ENCODE results near the gene SLC10A7. TPM values are rescaled to one million over a fixed set of nuclear protein-coding genes. Genes with fewer than 3 reads are reported as not detected.

SLC10A7 gene
- total and polyA plus RNA-seq, 10 of the 15 experiments (the other 5 are each of a cell fraction or from before 2014, with no cell fraction given) = 4.6 to 23.7 (median 15.6) TPM

DNA sequence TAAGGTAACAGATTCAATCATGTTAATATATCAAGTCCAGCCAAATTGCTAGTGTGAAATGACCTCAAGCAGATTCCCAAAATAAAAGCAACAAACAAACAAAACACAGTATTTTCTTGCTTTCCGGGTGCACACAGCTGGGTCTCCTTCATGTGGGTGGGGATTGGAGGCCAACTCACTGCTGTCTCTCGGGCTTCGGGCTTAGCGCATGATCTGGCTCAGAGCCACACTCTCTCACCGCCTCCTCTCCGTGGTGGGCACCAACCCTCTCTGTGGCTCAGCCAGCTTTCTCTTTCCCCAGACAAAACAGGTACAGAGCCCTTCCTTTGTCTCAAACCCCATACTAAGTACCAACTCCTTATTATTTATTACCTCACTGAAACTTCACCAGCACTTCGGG is 310.3 kb downstream of the SLC10A7 start (continued):
- TF ChIP-seq, protein P1, sequence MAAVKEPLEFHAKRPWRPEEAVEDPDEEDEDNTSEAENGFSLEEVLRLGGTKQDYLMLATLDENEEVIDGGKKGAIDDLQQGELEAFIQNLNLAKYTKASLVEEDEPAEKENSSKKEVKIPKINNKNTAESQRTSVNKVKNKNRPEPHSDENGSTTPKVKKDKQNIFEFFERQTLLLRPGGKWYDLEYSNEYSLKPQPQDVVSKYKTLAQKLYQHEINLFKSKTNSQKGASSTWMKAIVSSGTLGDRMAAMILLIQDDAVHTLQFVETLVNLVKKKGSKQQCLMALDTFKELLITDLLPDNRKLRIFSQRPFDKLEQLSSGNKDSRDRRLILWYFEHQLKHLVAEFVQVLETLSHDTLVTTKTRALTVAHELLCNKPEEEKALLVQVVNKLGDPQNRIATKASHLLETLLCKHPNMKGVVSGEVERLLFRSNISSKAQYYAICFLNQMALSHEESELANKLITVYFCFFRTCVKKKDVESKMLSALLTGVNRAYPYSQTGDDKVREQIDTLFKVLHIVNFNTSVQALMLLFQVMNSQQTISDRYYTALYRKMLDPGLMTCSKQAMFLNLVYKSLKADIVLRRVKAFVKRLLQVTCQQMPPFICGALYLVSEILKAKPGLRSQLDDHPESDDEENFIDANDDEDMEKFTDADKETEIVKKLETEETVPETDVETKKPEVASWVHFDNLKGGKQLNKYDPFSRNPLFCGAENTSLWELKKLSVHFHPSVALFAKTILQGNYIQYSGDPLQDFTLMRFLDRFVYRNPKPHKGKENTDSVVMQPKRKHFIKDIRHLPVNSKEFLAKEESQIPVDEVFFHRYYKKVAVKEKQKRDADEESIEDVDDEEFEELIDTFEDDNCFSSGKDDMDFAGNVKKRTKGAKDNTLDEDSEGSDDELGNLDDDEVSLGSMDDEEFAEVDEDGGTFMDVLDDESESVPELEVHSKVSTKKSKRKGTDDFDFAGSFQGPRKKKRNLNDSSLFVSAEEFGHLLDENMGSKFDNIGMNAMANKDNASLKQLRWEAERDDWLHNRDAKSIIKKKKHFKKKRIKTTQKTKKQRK (IDR thresholded peaks at IDR 0.05; ENCODE audit: low read depth, low read length) = no peak
- TF ChIP-seq ZSCAN29 (IDR thresholded peaks at IDR 0.05) = no peak
- TF ChIP-seq SRF (IDR thresholded peaks at IDR 0.05; ENCODE audit: low read depth in 2 of 2, low read length in 2 of 2) = no peak
- TF ChIP-seq SIN3A (IDR thresholded peaks at IDR 0.05; ENCODE audit: low read depth, low read length) = no peak
- no peak for TF ChIP-seq EED (IDR thresholded peaks at IDR 0.05; ENCODE audit: low read depth)

DNA sequence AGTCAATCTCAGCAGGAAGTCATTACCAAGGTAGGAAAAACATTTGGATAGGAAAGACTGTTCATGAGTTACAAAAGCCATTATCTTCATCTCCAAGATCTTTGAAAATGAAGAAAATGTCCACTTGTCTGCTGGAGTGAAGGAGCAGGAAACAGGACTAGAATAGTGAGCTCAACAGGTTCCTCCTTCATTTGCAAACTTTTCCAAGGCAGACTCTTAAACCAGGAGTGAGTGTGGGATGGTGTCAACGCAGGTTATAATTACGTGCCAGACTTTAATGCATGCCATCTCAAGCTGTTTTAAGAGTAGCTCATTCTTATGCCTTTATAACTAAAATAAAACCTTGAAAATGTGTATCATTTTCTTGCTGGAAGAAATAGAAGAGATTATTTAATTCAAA is 310.9 kb downstream of the SLC10A7 start:
- no TSS peak for BruUV-seq (replicated peaks)
- POLR2A ChIA-PET = no interaction called here
- Histone ChIP-seq H3K9me3 (replicated peaks; ENCODE audit: control insufficient read depth, insufficient read depth, low read length) (no peaks in the 10 kb centered on the region), H3K79me2 (ENCODE audit: control insufficient read depth, insufficient read depth, low read length) (no peaks in the 10 kb centered on the region), H3K36me3 (ENCODE audit: control insufficient read depth in 2 of 2, insufficient read depth in 2 of 2, low read length in 1 of 2) (no peaks in the 10 kb centered on the region), H3K4me2 (ENCODE audit: control insufficient read depth, insufficient read depth) (no peak overlapping the region), H3K4me1 (ENCODE audit: control insufficient read depth, insufficient read depth, low read length) (no peaks in the 10 kb centered on the region), H3K4me3 (no peak overlapping the region), H3K9ac (ENCODE audit: control insufficient read depth, insufficient read depth, low read length) (no peak overlapping the region), H2AFZ (ENCODE audit: control insufficient read depth, low read depth, low read length) (no peak overlapping the region), H3K27ac (ENCODE audit: control insufficient read depth, insufficient read depth) (no peak overlapping the region), H3K27me3 (replicated peaks in 1 of 2; ENCODE audit: control insufficient read depth in 2 of 2, insufficient read depth in 2 of 2, low read length in 1 of 2) (no peaks in the 10 kb centered on the region), H4K20me1 (ENCODE audit: control insufficient read depth, insufficient read depth) (no peaks in the 10 kb centered on the region)
- CTCF ChIA-PET = no interaction called here
- WGBS (ENCODE audit: insufficient coverage, insufficient replicate concordance, low lambda C conversion rate, missing lambda C conversion rate) = 54% methylated on average over 2 of the region's 2 CpGs
- DNase-seq (ENCODE audit: low read depth, low spot score) (no peak), FAIRE-seq (no peak), ATAC-seq (no peak)
- intact Hi-C loops (cut with micrococcal nuclease; ENCODE audit: unreplicated experiment) = no loop called here
- SMC1A ChIA-PET (ENCODE audit: uncharacterized antibody, unreplicated experiment) = no interaction called here
- TF ChIP-seq RUNX3 (IDR thresholded peaks at IDR 0.05; ENCODE audit: low read length) (no peak), IKZF1 (conservative IDR thresholded peaks at IDR 0.05) (no peak), KDM1A (IDR thresholded peaks at IDR 0.05; ENCODE audit: borderline replicate concordance) (no peak), SREBF1 (IDR thresholded peaks at IDR 0.05; ENCODE audit: low read length) (no peak), HCFC1 (IDR thresholded peaks at IDR 0.05; ENCODE audit: low read length) (no peak), SP1 (IDR thresholded peaks at IDR 0.05; ENCODE audit: low read depth, low read length) (no peak), CREM (IDR thresholded peaks at IDR 0.05; ENCODE audit: low read depth) (no peak), HDAC6 (IDR thresholded peaks at IDR 0.05; ENCODE audit: unreplicated experiment) (no peak), SPI1 (IDR thresholded peaks at IDR 0.05; ENCODE audit: borderline replicate concordance, insufficient read depth, low read depth, low read length) (no peak), RAD21 (IDR thresholded peaks at IDR 0.05; ENCODE audit: insufficient read depth, low read depth, low read length) (no peak), KLF5 (IDR thresholded peaks at IDR 0.05; ENCODE audit: partially characterized antibody) (no peak), ESRRA (IDR thresholded peaks at IDR 0.05; ENCODE audit: low read length) (no peak), ZZZ3 (IDR thresholded peaks at IDR 0.05; ENCODE audit: control insufficient read depth, insufficient read length, low read depth) (no peak)
- TF ChIP-seq, protein P2, sequence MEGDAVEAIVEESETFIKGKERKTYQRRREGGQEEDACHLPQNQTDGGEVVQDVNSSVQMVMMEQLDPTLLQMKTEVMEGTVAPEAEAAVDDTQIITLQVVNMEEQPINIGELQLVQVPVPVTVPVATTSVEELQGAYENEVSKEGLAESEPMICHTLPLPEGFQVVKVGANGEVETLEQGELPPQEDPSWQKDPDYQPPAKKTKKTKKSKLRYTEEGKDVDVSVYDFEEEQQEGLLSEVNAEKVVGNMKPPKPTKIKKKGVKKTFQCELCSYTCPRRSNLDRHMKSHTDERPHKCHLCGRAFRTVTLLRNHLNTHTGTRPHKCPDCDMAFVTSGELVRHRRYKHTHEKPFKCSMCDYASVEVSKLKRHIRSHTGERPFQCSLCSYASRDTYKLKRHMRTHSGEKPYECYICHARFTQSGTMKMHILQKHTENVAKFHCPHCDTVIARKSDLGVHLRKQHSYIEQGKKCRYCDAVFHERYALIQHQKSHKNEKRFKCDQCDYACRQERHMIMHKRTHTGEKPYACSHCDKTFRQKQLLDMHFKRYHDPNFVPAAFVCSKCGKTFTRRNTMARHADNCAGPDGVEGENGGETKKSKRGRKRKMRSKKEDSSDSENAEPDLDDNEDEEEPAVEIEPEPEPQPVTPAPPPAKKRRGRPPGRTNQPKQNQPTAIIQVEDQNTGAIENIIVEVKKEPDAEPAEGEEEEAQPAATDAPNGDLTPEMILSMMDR (IDR thresholded peaks at IDR 0.05 in 2 of 3, conservative IDR thresholded peaks at IDR 0.05 in 1 of 3; ENCODE audit: control insufficient read depth in 2 of 3, extremely low read depth in 1 of 3, insufficient read depth in 1 of 3, low read depth in 3 of 3, low read length in 3 of 3) = no peak
- in situ Hi-C loops (cut with MboI) = no loop called here
- RAD21 ChIA-PET (ENCODE audit: unreplicated experiment) = no interaction called here
